Stomach (tissue), 4 donors: ENCODE results near the gene EMC1.

Experiments used
- CTCF ChIP-seq, 7 experiments: fragments of 450-650 bp in 4 of 7; fragments of 200-600 bp in 3 of 7; sonication (generic) in 3 of 7; IDR thresholded peaks; one replicate each; pipeline ENCODE4 v1.5.1; 2016 to 2019; ENCODE audit warnings: antibody characterized with exemption in 7 of 7, control low read depth in 2 of 7, mild to moderate bottlenecking in 1 of 7
- EP300 ChIP-seq: sonication (generic); formaldehyde crosslinking; IDR thresholded peaks from one replicate; pipeline ENCODE4 v1.6.1; 2017; ENCODE audit warnings: antibody characterized with exemption
- POLR2A ChIP-seq, 4 donors: fragments of 450-650 bp; IDR thresholded peaks; one replicate each; pipeline ENCODE4 v1.6.1; 2016; ENCODE audit warnings: antibody characterized with exemption in 4 of 4, control low read depth in 2 of 4, mild to moderate bottlenecking in 1 of 4, moderate library complexity in 1 of 4
- POLR2AphosphoS5 ChIP-seq, 3 donors: sonication (generic); formaldehyde crosslinking; IDR thresholded peaks; one replicate each; pipeline ENCODE4 v1.6.1; 2016; ENCODE audit warnings: antibody characterized with exemption in 3 of 3

- TF ChIP-seq POLR2A (IDR thresholded peaks at IDR 0.05) (no peak), CTCF (IDR thresholded peaks at IDR 0.05) (no peak), EP300 (no peak), POLR2AphosphoS5 (IDR thresholded peaks at IDR 0.05) (no peak)
Observed at GRCh38 chr1:19283891-19284290, 32.6 kb upstream of the EMC1 start.
